ENCODE data around the gene NLN.

GRCh38 chr5:65749221-65749844 lies 27.3 kb downstream of the NLN start:
- TF ChIP-seq, protein P1, sequence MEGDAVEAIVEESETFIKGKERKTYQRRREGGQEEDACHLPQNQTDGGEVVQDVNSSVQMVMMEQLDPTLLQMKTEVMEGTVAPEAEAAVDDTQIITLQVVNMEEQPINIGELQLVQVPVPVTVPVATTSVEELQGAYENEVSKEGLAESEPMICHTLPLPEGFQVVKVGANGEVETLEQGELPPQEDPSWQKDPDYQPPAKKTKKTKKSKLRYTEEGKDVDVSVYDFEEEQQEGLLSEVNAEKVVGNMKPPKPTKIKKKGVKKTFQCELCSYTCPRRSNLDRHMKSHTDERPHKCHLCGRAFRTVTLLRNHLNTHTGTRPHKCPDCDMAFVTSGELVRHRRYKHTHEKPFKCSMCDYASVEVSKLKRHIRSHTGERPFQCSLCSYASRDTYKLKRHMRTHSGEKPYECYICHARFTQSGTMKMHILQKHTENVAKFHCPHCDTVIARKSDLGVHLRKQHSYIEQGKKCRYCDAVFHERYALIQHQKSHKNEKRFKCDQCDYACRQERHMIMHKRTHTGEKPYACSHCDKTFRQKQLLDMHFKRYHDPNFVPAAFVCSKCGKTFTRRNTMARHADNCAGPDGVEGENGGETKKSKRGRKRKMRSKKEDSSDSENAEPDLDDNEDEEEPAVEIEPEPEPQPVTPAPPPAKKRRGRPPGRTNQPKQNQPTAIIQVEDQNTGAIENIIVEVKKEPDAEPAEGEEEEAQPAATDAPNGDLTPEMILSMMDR (IDR thresholded peaks at IDR 0.05), result no peak
- no peak for TF ChIP-seq EZH2phosphoT487 (IDR thresholded peaks at IDR 0.05)

Measured in neural progenitor cell (in vitro differentiated cells).